Progenitor cell of endocrine pancreas (in vitro differentiated cells): ENCODE measurements around the gene SHKBP1. TPM values are rescaled to one million over a fixed set of nuclear protein-coding genes. Genes with fewer than 3 reads are reported as not detected.

Experiments used
- DNase-seq: peaks from one replicate; pipeline ENCODE4 v3.0.0; 2021; ENCODE audit warnings: low spot score; ENCODE audit not compliant: unreplicated experiment
- H3K27ac Mint-ChIP-seq: 2 replicates; pipeline ENCODE4 v1.8.0; 2021; ENCODE audit warnings: mild to moderate bottlenecking, moderate library complexity, mixed read lengths
- H3K27me3 Mint-ChIP-seq: 2 replicates; pipeline ENCODE4 v1.8.0; 2021; ENCODE audit warnings: mixed read lengths
- H3K36me3 Mint-ChIP-seq: 2 replicates; pipeline ENCODE4 v1.8.0; 2022; ENCODE audit warnings: mixed read lengths; ENCODE audit not compliant: insufficient read depth
- H3K4me1 Mint-ChIP-seq: 2 replicates; pipeline ENCODE4 v1.8.0; 2021; ENCODE audit warnings: low read depth, mixed read lengths
- H3K4me3 Mint-ChIP-seq: 2 replicates; pipeline ENCODE4 v1.8.0; 2021; ENCODE audit warnings: low read depth, mild to moderate bottlenecking, moderate library complexity, mixed read lengths
- H3K9me3 Mint-ChIP-seq: 2 replicates; pipeline ENCODE4 v1.8.0; 2021; ENCODE audit warnings: low read depth, mixed read lengths
- long read RNA-seq: library from polyadenylated mRNA; unstranded; transcript quantifications from one replicate; pipeline ENCODE4 v2.0.0, GENCODE V29; 2020
- total RNA-seq: library from RNA; stranded (reverse); gene quantifications from 2 replicates; pipeline ENCODE4 v1.2.1, GENCODE V29; 2021
- TF ChIP-seq, protein P1 (sequence below): fragments of 200-600 bp; sonication (generic); IDR thresholded peaks from one replicate; pipeline ENCODE4 v1.5.0; 2021; ENCODE audit warnings: antibody characterized with exemption, mild to moderate bottlenecking; ENCODE audit not compliant: unreplicated experiment

Gene SHKBP1
- 102 and 114 TPM in 2 replicates for total RNA-seq
- long read RNA-seq, transcript SHKBP1-201 (18 exons, 2,363 nt), result major isoform, 116 of 144 reads
- long read RNA-seq, partial matches to known transcripts, result 1 of 144 reads
- long read RNA-seq, other reads (novel, unspliced or antisense), result 27 of 144 reads

DNA sequence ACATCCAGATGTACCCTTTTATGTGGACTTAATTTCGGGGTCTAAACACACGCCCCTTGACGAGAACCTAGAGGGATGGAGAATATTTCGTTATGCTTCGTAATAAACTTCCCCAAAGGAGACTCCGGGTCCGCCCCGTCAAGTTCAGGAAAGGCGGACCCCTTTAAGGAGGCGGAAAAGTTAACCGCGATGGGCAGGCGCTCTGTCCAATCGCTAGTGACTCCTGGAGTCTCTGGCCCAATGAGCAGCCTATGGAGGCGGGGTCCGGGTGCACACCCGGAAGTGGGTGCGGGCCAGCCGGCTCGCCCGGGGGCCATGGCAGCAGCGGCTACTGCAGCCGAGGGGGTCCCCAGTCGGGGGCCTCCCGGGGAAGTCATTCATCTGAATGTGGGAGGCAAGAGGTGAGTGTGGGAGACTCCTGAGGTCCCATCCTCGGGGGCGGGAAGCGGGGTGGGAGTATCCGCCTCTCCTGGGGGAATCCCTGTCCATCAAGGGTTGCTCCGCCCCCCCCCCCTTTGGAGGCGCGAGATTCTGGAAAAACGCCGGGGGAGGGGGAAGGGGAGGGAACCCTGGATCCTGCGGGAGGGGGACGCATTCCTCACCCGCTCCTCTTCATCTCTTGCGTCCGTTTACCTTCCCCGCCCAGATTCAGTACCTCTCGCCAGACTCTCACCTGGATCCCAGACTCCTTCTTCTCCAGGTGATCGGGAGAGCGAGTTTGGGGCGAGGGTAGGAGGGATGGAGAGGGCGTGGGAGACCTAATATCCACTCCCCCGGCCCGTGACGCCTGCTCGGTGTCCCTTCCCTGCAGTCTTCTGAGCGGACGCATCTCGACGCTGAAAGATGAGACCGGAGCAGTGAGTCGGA is at the start of gene SHKBP1:
Gene SHKBP1, plus strand, starts transcription at position 289 of the 867 bp plus-strand sequence. Its CDS starts 27 bp downstream, at position 316.
- peak; percentile 90 for DNase-seq
- TF ChIP-seq, protein P1, sequence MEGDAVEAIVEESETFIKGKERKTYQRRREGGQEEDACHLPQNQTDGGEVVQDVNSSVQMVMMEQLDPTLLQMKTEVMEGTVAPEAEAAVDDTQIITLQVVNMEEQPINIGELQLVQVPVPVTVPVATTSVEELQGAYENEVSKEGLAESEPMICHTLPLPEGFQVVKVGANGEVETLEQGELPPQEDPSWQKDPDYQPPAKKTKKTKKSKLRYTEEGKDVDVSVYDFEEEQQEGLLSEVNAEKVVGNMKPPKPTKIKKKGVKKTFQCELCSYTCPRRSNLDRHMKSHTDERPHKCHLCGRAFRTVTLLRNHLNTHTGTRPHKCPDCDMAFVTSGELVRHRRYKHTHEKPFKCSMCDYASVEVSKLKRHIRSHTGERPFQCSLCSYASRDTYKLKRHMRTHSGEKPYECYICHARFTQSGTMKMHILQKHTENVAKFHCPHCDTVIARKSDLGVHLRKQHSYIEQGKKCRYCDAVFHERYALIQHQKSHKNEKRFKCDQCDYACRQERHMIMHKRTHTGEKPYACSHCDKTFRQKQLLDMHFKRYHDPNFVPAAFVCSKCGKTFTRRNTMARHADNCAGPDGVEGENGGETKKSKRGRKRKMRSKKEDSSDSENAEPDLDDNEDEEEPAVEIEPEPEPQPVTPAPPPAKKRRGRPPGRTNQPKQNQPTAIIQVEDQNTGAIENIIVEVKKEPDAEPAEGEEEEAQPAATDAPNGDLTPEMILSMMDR, result no peak
- H3K36me3 Mint-ChIP-seq, result peaks cover 6% of the 10 kb centered on the region

GRCh38 chr19:40528078-40528477 is 48.6 kb upstream of the SHKBP1 start:
- Mint-ChIP-seq H3K27ac (no peak overlapping the region), H3K9me3 (no peaks in the 10 kb centered on the region), H3K4me1 (peaks cover 9% of the 10 kb centered on the region), H3K36me3 (no peaks in the 10 kb centered on the region), H3K4me3 (no peak overlapping the region), H3K27me3 (peaks cover 52% of the 10 kb centered on the region)
- TF ChIP-seq, protein P1, result no peak
- no peak for DNase-seq

More for the DNA sequence above, at the start of gene SHKBP1:
- Mint-ChIP-seq H3K27ac (peak within 1 kb of the TSS; percentile 80), H3K27me3 (peaks cover 2% of the 10 kb centered on the region), H3K4me3 (peak within 1 kb of the TSS; percentile 83), H3K4me1 (peaks cover 5% of the 10 kb centered on the region), H3K9me3 (no peaks in the 10 kb centered on the region)

- Mint-ChIP-seq H3K4me1 (peaks cover 9% of the 10 kb centered on the region), H3K36me3 (no peaks in the 10 kb centered on the region), H3K9me3 (no peaks in the 10 kb centered on the region), H3K27ac (no peak overlapping the region), H3K27me3 (peaks cover 56% of the 10 kb centered on the region), H3K4me3 (no peak overlapping the region)
- no peak for DNase-seq
- TF ChIP-seq, protein P1, result no peak
Measured at GRCh38 chr19:40528533-40529092, 48.1 kb upstream of the SHKBP1 start.

DNA sequence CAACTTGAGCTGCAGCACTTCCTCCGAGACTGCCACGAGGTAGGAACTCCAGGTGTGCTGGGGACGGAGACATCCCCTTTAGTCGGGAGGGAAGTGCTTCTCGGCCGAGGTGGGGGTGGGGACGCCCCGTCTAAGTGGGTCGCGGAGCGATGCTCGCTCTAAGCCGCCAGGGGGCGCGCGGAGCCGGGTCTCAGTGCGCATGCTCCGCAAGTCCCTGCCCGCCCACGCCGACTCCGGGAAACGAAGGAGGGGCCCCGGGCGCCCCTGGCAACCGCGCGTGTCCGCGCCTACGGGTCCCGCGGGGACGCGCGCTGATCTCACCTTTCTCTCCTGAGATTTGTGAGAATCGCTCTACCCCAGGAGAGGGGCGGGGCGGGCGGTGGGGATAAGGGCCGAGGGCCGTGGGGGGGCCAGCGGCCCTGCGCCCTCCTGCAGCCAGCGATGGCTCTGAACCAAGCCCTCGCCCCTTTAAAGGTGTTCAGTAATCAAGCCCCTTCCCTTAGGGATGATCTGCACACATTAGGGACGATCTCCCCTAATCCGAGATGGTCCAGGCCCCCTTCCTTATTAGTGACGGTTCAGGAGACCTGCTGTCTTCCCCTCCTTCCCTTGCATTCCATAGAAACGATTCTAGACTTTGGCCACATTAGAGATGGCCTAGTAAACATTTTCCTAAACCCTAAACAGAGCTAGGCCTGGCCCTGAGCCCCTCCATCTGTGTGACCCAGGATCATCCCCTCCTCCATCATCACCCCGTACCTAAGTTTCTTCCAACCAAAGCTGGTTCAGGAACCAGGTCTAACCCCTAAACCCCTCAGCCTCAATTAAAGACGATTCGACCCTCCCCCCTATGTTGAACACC is 47.3 kb upstream of the SHKBP1 start:
- Mint-ChIP-seq H3K27me3 (peaks cover 62% of the 10 kb centered on the region), H3K9me3 (no peaks in the 10 kb centered on the region), H3K4me1 (peaks cover 9% of the 10 kb centered on the region), H3K27ac (peak overlapping the region; percentile 60), H3K36me3 (no peaks in the 10 kb centered on the region), H3K4me3 (peak overlapping the region; percentile 66)
- TF ChIP-seq, protein P1, result peak; percentile 96
- DNase-seq, result peak; percentile 86
